ENCODE data around the gene DCDC2.
A peak's percentile ranks its signal among the peaks of the same experiment; 100 is the strongest.
"Not testable (repeated sequence)": the region's sequence is repeated elsewhere in the genome, so short reads cannot be mapped to it uniquely, and the experiment has no call there.

The DCDC2 gene

DNA sequence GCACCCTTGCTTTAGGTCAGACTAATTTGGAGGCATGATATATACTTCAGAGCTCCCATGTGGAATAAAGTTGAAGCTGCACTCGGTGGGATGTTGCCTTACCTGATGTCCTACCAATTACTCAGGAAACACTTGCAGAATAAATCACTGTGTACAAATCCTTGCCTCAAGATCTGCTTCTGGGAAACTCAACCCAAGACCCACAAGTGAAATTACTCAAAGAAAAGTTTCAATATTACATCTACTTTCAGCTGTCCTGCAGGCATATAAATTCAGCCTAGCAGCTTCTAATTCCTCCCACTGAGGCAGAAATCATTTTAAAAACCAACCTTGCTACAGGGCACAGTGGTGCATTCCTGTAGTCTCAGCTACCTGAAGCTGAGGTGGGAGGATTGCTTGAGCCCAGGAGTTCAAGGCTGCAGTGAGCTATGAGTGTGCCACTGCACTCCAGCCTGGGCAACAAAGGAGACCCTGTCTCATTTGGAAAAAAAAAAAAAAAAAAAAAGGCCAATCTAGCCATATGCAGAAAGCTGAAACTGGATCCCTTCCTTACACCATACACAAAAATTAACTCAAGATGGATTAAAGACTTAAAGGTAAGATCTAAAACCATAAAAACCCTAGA lies 20.7 kb upstream of the DCDC2 start:
- no peak for DNase-seq

GRCh38 chr6:24376871-24377270 lies 19.0 kb upstream of the DCDC2 start:
- no peak for DNase-seq

DNA sequence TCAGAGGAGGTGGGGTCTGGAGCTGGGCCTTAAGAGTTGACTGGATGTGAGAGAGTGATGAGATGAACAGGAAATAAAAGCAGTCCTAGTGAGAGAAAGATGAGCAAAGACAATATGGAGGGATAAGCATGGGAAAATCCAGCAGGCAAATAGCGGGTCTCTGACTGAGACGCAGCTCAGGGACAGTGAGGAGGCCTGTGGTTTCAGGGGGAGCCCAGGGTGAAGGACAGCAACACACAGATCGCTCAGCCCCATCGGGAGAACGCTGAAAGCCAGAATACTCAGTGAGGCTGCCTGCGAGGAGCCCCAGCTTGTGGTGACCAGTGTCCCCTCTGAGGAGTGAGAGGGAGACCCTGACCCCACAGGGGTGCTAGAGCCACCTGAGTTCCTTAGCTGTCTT lies 16.8 kb upstream of the DCDC2 start:
- DNase-seq: no peak

DNA sequence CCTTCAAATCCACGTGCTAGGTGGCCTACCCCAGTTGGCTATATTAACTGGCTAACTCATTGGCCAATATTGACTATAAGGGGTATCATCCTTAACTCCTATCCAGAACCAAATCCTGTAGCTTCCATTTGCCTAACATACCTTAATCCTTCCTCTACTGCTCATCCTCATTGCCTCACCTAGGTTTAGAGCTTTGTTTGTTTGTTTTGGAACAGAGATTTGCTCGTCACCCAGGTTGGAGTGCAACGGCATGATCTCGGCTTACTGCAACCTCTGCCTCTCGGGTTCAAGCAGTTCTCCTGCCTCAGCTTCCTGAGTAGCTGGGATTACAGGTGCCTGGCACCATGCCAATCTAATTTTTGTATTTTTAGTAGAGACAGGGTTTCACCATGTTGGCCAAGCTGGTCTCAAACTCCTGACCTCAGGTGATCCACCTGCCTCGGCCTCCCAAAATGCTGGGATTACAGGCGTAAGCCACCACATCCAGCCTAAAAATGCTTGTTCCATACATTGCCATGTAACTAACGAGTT lies 7.3 kb upstream of the DCDC2 start:
- DNase-seq: not testable (repeated sequence)

- DNase-seq: not testable (repeated sequence)
Observed at GRCh38 chr6:24362363-24362762, 4.5 kb upstream of the DCDC2 start.

DNA sequence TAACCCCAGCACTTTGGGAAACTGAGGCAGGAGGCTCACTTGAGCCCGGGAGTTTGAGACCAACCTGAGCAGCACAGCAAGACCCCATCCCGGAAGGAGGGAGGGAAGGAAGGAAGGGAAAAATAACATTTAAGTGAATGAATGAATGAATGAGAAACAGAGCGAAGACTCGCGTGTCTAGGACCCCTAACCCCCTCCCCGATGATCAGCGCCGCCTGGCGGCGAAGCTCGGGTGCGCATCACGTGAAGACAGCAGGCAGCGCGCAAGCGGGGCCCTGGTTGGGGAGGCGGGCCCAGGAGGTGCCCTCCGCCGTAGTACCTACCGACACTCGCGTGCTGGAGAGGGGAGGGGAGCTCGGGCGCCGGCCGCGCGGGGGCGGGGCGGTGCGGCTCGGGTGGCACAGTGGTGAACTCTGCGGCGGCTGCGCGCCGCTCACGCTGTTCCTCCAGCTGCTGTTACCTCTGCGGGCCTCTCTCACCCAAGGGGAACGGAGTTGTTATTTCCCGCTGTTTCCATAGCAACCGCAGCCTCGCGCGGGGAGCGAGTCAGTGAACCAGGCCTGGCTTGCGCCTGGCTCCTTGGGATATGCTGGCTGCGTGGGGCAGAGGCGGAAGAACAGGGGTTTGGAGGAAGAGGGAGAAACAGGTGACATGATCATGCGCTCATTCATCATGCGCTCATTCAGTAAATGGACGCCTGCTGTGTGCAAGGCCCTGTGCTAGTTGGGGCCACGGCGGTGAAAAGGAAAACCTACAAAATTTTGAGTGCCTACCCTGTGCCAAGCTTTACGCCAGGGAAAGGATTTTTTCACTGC lies 2.0 kb upstream of the DCDC2 start:
- DNase-seq: peak; percentile 32

- no peak for DNase-seq
Observed at GRCh38 chr6:24358219-24358821, 461 bp upstream of the DCDC2 start.

DNA sequence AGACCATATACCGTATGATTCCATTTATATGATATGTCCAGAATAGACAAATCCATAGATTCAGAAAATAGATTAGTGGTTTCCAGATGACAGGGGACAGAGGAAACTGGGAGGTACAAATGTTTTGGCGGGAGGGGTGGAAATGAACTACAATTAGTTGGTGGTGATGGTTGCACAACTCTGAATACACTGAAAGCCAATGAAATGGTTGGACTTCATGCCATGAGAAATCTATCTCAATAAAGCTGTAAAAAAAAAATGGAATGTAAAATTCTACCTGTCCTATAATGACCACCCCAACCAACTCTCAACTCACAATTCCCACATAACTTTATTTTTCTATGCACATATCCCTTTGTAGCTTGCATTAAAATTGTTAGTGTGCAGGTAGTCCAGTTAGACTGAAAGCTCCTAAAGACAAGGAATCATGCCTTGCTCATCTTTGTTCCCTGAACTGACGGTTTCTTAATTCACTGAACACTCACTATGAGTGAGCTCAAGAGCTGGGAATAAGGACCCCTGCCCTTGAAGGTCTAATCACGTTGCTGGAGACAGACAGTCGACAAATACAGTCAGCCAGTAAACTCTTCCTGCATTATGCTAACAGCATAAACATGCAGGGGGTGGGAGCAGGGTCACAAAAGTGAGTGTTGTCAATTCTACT lies 1.4 kb downstream of the DCDC2 start:
- DNase-seq: no peak

- no peak for DNase-seq
Observed at GRCh38 chr6:24355393-24355792, 2.5 kb downstream of the DCDC2 start.

- no peak for DNase-seq
Observed at GRCh38 chr6:24353861-24354260, 4.0 kb downstream of the DCDC2 start.

GRCh38 chr6:24352434-24352833 lies 5.4 kb downstream of the DCDC2 start:
- no peak for DNase-seq

DNA sequence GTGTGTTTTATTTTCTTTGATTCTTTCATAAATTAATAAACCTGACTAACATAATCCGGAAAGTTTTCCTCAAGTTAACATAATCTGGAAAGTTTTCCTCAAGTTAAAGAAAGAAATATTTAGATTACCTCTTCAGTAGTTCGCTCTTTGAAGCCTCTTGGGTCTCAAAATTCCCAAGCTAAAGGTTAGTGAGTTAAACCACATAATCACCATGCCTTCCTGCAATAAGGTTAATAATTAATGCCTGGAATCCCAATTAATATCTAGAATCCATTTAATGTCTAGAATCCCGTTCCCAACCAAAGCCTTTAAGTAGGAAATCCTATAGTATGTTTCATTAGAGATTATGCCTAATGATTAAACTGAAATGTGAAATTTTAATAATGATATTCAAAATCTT lies 12.9 kb downstream of the DCDC2 start:
- DNase-seq: no peak

- no peak for DNase-seq
Observed at GRCh38 chr6:24340998-24341938, 16.6 kb downstream of the DCDC2 start.

- DNase-seq: no peak
Observed at GRCh38 chr6:24339932-24340331, 17.9 kb downstream of the DCDC2 start.

- no peak for DNase-seq
Observed at GRCh38 chr6:24334285-24334684, 23.6 kb downstream of the DCDC2 start.

DNA sequence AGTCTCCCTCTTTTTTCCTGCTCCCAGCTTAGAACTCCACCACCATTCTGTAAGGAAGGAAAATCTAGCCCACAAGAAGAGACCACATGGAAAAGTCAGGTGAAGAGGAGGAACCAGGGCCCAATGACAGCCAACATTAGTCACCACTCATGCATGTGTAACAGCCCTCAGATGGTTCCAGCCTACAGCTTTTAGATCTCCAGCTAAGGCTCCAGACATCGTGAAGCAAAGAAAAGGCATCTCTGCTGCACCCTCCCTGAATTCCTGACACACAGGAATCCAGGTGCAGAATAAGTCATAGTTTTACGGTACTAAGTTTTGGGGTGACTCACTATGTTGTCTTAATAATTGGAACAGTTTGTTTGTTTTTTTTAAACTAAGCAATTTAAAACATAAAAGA lies 25.5 kb downstream of the DCDC2 start:
- no peak for DNase-seq

DNA sequence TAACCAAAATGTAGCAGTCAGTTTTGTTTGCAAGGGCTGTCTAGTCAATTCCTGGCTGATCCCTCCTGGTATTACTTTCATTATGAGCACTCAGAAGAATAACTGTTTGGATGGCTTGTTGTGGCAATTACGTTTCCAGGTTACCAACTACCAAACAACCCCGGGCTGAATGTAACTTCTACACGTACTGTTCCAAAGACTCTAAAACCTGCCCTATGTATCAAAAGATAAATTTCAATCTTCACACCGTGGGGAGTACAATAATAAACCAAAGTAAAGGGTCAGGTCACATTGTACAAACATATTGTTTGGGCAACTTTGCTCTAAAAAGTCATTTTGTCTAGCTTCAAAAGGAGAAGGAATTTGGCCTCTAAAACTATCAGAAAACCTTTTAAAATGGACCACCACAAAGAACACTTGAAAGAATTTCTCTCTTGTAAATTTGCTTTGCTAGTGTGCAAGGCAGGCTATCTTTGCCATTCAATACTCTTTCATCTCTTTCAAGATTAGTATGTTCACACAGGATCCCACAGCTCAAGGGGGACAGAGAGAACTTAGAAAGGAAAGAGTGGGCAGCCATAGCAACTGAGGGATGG lies 27.6 kb downstream of the DCDC2 start:
- no peak for DNase-seq

- no peak for DNase-seq
Observed at GRCh38 chr6:24329451-24329850, 28.4 kb downstream of the DCDC2 start.

GRCh38 chr6:24329022-24329421 lies 28.8 kb downstream of the DCDC2 start:
- no peak for DNase-seq

- DNase-seq: no peak
Observed at GRCh38 chr6:24327756-24328155, 30.1 kb downstream of the DCDC2 start.

GRCh38 chr6:24325978-24326377 lies 31.9 kb downstream of the DCDC2 start:
- DNase-seq: no peak

DNA sequence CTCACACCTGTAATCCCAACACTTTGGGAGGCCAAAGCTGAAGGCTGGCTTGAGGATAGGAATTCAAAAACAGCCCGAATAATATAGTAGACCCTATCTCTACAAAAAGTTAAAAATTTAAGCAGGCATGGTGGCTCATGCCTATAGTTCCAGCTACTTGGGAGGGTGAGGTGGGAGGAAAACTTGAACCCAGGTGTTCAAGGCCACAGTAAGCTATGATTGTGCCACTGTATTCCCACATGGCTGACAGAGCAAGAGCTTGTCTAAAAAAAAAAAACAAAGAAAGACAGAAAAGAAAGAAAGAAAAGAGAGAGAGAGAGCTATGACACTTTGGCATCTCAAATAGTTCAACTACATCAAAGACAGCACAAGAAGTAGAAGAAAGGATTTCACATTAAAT lies 33.2 kb downstream of the DCDC2 start:
- DNase-seq: no peak

All from GDM1 (cell line).